ENCODE results near the gene TPO.
"Not testable (repeated sequence)": the region's sequence is repeated elsewhere in the genome, so short reads cannot be mapped to it uniquely, and the experiment has no call there.

The TPO gene

DNA sequence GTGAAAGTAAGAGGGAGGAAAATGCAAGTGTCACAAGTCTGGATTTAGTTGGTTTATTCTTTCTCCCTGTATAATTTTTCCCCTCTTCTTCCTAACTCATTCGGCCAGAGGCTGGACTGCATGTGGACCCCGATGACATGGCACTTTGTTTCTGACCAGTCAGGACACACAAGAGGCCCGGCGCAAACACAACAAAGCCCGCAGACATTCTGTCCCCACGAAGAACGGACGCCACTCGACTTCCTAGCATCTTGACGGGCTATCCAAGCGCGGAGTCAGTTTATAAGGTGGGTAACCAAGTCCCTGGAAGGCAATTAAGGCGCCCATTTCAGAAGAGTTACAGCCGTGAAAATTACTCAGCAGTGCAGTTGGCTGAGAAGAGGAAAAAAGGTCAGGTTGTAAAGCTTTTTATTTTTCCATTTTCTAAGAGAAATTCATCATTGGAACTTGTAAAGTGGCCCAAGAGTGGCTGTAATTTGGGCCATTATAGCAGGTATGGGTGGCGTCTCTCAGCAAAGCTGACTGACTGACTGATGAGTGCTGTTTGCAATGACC lies at the start of gene TPO:
TPO (plus strand) TSS at position 308 of the 555 bp plus-strand sequence. CDS start 946 bp downstream, outside the sequence.
- DNase-seq (ENCODE audit: low spot score): no peak

DNA sequence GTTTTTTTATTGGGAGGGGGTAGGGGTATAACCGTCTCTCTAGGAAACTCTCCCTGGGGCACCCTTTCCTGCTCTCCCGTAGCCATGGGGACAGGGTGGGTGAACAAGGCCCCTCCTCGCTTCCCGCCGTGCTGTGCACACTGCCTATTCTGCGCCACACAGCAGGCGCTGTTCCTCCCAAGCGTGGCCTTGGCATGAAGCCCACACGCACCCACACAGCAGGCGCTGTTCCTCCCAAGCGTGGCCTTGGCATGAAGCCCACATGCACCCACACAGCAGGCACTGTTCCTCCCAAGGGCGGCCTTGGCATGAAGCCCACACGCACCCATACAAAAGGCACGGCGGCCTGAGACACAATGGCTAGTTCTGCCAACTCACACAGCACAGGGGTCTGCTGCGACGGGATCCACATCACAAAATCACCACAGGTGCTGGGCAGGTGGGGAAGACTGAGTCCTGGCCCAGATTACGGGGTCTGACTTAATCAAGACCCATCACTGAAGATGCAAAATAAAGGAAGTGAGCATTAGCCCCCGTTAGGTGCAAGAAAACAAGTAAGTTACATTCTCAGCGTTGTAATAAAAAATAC lies 46.6 kb upstream of the TPO start:
- no peak for DNase-seq (ENCODE audit: low spot score)

DNA sequence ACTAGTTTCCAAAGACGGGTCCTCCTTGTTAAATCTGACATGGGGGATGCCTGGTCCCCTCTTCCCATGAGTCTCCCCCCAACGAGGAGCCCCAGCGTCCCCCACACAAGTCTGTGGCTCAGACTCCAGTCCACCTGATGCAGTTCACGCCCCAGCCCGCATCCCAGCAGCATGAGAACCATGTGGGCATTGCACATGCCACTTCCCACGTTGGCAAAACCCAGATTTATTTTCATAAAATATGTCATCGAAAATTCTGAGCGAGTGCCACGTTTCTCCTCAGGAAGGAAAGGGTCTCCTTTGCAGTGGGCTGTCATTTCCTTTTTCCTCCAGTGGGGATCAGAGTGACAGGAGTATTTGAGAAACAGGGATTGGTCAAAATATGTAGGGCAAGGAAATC lies 45.7 kb upstream of the TPO start:
- no peak for DNase-seq (ENCODE audit: low spot score)

DNA sequence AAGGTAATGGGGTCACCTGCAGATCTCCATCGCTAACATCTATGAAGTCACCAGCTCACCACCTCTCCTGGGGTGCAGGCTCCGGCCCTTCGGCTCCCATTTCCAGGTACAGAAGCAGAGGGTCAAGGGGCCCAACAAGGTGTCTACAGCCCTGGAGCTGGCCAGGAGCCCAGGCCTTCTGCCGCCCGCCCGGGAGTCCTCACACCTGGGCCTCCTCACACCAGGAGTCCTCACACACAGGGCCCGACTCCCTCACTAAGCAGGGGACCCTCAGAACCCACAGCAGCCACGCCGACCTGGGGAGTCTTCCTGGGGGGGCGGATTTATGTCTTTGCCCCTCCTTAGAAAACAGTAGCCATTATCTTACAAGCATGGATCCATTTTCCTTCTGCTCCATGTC lies 43.4 kb upstream of the TPO start:
- no peak for DNase-seq (ENCODE audit: low spot score)

DNA sequence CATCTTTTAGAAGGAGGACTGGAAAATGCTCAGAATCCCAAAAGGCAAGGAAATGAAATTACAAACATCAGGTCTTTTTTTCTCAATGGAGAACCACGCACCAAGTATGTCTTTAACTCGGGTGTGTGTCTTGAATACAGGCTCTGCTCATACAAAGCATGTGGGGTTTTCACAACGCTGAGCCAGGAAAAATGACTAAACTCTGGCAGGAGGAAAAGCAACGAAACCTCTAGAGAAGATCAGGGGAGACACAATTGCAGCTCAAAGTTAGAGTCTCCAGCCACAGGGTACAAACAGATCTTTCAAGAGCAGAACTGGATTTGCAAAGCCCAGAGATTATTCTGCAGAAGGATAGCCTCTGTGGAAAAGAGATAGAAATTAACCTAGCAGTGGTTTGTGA lies 42.8 kb upstream of the TPO start:
- no peak for DNase-seq (ENCODE audit: low spot score)

DNA sequence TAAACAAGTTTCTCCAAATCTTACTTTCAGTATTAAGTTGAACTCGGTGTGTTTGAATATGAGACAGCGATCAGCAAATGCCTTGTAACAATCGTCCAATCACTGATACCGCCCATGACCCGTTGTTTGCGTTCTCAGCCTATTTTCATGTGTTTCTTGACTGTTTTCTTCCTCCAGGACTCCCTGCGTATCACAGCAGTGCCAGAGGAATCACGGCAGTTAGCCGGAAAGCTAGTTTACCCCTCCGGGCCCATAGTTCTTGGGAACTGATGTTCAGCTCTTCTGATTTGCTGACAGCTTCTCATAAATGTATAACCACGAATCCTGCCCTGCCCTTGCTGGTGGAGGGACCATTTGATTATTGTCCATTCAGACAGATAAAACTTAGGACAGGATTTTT lies 42.2 kb upstream of the TPO start:
- no peak for DNase-seq (ENCODE audit: low spot score)

DNA sequence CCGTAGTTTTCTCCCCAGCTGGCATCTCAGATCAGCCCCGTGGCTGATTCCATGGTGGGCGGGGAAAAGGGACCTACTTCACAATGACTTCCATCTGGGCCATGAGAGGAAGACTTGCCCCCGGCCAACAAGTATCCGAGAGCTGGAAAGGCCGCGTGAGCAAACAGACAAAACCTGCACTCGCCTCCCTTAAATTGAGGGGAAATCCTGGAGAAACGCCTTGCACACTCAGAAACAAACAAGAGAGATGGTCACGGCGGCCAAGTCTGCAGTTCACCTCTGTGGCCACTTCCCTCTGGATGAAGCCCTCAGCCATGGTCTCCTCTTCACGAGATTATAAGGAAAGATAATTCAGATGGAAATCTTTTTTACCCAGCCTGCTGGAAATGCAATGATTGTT lies 39.4 kb upstream of the TPO start:
- no peak for DNase-seq (ENCODE audit: low spot score)

DNA sequence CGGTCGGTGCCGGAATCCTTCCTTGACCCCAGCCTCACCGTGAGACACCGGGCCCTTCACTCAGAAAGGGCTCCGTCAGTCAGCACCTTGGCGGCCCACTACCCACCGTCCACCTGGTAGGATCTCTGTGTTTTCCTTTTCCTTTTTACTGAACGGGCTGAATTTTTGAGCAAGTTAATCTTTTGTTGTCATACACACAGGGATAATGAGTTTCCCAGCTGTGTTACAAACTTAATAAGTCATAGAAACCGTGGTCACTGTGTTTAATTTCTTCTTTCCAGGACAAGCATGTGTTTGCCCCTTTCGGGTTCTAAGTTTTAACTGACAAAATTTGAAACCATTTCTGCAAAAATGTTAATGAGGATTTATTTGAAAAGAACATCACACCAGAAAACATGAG lies 39.0 kb upstream of the TPO start:
- no peak for DNase-seq (ENCODE audit: low spot score)

DNA sequence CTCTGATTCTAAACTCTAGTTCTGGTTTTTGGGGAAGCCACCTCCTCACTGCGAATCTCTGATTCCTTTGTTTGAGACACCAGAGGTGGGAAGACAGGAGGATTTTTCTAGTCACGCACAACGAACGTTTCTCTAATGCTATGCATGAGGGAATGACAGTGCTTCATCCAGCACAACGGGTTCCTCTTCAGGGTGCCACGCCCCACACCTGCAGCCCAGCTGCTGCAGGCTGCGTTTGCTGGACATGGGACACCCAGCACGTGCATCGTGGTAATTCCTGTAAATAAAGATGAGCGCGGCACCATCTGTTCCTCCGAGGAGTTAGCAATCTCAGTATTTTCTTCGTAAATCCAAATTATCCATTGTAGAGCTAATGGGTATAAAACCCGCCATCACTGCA lies 37.5 kb upstream of the TPO start:
- no peak for DNase-seq (ENCODE audit: low spot score)

DNA sequence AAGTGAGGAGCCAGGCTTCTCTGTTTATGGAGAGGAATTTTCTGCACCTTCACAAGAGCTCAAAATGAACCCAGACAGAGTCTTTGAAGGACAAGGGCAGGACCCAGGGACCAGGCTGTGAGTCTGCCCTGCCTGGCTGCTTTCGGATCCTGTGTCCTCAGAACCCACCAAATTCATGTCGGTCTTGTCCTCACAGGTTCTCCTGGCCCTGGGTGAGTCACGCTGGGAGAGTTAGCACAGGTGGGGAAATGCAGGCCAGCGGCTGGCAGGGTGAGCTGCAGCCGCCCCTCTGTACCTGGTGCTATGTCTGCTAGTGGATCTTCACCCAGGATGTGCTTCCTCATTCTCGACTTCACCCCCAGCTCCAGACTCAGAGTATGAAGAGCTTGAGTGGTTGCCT lies 35.8 kb upstream of the TPO start:
- no peak for DNase-seq (ENCODE audit: low spot score)

DNA sequence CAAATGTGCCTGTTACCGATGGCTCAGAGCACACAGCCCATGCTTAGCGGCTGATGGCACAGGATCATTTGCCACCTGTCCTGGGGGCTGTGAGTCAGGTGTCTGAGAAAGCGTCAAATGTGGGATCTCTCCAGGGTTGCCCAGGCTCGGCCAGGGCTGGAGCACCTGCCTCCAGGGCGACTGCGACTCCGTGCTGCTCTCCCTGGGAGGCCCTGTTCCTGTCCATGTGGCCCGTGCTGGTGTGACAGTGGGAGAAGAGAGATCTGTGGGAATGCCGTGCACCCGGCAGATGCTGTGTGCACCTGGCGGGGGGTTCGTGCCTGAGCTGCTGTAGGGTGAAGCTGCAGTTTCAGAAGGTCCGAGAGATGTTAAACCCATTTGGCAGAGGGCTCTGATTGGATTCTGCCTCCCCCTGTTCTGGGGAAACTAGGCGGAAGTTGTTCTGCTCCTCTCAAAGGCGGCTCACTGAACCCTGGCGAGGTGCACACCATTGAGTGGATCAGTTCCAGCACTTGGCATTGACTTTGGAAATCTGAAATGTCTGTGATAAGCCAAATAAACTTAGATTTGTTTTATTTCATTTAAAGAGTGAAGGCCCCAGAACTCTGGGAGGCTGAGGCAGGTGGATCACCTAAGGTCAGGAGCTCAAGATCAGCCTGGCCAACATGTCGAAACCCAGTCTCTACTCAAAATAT lies 34.7 kb upstream of the TPO start:
- DNase-seq (ENCODE audit: low spot score): no peak

DNA sequence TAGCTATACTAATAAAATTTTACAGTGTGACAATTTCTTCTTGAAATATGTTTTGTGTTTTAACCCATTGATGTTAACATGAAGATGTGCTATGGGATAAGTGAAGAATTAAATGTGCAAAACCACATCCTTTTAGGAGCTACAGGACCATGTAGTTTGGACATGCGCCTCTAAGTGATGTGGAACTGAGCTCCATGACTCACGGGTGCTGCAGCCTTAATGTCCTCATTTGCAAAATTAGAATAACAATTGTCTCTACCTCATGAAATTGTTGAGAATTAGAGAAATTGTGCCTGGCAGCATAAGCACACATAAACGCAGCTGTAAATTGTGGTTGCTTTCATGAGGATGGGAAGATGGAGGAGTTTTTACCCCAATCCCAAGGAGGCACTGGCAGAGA lies 31.6 kb upstream of the TPO start:
- DNase-seq (ENCODE audit: low spot score): no peak

DNA sequence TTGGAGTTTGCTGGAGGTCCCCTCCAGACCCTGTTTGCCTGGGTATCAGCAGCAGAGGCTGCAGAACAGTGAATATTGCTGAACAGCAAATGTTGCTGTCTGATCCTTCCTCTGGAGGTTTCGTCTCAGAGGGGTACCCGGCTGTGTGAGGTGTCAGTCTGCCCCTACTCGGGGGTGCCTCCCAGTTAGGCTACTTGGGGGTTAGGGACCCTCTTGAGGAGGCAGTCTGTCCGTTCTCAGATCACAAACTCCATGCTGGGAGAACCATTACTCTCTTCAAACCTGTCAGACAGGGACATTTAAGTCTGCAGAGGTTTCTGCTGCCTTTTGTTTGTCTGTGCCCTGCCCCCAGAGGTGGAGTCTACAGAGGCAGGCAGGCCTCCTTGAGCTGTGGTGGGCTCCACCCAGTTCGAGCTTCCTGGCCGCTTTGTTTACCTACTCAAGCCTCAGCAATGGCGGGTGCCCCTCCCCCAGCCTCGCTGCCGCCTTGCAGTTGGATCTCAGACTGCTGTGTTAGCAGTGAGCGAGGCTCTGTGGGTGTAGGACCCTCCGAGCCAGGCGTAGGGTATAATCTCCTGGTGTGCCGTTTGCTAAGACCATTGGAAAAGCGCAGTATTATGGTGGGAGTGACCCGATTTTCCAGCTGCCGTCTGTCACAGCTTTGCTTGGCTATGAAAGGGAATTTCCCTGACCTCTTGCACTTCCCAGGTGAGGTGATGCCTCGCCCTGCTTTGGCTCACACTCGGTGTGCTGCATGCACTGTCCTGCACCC lies 25.1 kb upstream of the TPO start:
- not testable (repeated sequence) for DNase-seq (ENCODE audit: low spot score)

DNA sequence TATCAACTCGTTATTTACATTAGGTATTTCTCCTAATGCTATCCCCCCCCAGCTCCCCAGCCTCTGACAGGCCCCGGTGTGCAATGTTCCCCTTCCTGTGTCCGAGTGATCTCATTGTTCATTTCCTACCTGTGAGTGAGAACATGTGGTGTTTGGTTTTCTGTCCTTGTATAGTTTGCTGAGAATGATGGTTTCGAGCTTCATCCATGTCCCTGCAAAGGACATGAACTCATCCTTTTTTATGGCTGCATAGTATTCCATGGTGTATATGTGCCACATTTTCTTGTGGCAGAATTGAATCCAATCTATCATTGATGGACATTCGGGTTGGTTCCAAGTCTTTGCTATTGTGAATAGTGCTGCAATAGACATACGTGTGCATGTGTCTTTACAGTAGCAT lies 23.1 kb upstream of the TPO start:
- not testable (repeated sequence) for DNase-seq (ENCODE audit: low spot score)

DNA sequence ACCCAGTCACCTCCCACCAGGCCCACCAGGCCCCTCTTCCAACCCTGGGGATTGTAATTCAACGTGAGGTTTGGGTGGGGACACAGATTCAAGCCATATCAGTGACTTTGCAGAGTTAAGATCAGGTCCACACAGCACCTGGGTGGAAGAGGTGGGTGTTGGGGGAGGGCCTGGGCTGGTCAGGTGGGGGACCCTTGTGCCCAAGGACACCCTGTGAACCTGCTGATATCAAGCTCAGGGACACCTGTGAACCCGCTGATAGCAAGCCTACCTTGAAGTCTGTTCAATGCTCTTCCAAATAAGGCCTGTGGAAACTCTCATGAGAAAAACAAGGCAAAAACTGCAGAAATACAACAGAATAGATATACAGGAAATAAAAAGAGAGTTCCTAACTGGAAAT lies 19.9 kb upstream of the TPO start:
- DNase-seq (ENCODE audit: low spot score): no peak

DNA sequence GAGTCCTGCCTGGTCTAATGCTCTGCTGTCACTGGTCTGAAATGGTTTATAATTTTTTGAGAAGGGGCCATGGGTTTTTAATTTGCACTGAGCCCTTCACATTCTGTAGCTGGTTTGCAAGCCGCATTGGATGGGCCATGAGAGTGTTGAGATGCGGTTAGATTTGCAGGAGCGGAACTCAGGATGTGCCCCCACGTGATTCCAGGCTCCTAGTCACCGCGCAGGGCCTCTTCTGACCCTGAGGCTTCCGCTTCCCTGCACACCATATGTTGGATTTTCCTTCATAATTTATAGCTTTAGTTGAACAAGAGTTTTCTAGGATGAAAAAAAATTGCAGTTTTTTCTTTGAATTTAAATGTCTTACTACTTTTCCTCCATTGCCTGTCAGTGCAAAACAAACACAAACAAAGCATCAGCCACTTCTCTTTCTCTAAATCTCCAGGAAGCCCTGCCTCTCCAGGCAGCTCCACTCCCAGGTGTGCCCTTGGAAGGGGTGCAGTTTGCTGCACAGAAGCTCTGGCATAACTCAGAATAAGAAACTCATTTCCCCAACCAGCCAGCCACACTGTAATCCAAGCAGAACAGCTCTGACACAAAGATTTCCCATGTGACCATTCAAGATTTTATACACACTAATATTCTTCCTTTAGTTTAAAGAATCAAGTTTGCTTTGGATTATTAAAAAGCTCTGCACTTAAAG lies 18.4 kb upstream of the TPO start:
- no peak for DNase-seq (ENCODE audit: low spot score)

DNA sequence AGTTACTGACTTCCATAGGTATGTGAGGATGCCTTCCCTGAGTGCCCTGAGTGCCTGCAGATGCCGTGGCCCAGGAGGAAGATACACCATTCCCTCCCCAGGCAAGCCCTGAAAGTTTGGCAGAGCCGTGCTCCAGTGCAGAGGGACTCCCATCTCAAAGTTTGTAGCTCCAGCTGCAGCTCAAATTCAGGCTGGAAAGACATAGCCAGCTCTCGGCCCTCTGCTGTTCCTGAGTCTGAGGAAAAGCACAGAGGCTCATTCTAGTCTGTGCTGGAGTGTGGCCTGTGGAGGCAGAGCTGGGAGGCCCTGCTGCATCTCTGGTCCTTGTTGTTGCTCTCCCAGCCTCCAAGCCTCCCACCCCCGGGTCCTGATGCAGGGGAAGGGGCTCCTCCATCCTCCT lies 15.9 kb upstream of the TPO start:
- DNase-seq (ENCODE audit: low spot score): no peak

DNA sequence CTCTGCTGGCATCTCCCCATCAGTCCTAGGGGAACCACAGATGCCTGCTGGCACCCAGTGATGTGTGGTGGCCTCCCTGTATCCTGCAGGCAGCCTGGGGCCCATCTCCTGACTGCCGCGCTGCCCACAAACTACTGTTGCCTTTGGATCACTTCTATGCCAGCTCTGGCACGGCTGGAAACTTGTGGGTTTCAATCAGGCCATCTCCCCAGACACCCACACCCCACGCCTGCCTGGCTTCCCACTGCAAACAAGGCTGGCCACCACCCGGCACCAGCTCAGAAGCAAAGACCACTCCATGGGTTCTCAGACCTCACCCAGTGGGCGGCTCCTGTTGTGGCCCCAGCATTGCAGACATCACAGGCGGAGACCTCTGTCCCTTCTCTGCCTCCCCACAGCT lies 15.1 kb upstream of the TPO start:
- DNase-seq (ENCODE audit: low spot score): no peak

DNA sequence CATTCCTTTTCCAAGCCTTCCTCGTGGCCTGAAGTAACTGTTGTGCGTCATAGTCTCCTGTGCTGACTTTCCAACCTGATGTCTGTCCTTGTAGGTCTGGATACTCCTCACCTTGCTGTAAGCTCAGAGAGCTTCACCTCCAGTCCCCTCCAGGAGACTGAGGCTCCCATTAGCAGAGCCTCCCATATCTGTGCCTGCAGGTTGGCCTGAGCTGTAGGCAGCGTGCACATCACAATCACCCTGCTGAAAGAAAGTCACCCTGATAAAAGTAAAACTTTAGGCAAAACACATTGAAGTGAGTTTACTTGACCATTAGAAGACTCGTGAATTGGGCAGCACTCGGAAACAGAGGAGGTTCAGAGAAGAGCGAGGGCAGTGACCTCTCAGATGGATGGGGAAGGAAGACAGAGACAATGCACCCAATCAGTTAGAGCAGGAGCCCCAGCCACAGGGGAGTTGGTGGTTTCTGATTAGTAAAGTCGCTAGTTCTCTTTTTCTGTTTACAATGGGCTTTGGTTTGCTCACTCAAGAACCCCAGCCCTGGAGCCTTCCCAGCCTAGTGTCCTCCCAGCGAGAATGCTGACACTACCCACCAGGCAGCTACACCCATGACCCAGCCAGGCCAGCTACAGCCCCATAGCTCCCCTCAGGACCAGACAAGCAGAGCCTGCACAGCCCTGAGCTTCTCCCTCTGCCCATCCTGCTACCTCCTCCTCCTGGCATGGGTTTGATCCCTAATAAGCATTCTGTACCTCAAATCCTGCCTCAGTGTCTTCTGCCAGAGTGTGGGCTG lies 12.1 kb upstream of the TPO start:
- no peak for DNase-seq (ENCODE audit: low spot score)

DNA sequence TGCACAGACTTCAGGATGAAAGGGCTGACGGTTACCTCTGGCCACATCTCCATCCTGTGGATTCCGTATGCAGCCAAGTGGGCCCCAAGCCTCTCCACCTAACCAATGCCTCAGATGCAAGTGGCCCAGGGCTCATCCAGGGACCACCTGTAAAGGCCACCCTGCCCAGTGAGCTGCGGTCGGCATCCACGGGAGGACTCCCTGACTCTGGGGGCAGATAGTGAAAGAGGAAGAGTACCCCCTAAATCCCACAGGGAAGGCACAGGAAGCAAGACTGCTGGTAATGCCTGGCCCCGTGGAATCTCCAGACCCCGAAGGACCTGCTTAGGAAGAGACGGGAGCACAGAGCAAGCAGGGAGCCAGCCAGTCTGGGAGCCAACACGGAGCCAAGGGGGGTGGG lies 11.2 kb upstream of the TPO start:
- DNase-seq (ENCODE audit: low spot score): no peak

DNA sequence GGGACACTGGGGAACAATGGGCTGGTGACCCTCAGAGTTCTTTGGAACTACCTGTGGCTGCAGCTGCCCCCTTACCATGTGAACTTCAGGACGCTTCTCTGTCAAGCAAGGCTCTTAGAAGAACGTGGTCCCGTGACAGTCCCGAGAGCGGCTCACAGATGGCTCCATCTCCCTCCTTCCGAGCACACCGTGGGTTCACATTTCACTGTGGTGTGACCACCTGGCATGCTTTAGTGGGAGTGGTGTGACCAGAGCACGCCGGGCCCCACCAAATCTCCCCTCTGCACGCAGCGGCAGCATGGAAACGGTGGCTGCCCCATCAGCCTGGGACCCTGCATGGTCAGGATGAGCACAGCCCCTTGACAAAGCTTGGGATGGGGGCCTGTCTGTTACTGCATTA lies 9.7 kb upstream of the TPO start:
- no peak for DNase-seq (ENCODE audit: low spot score)

DNA sequence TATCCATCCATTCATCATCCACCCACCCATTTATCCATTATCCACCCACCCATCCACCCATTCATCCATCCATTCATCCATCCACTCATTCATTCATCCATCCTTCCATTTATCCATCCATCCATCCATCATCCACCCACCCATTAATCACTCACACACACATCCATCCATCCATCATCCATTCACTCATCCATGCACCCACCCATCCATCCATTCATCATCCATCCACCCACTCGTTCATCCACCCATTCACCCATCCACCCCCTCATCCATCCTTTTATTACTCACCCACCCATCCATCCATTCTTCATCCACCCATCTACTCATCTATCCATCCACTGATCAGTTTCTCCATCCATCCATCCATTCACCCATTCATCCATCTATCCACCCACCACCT lies 8.1 kb upstream of the TPO start:
- no peak for DNase-seq (ENCODE audit: low spot score)
